Panc1 (cell line): Measurements from ENCODE around the gene TRAF2. TPM values are rescaled to one million over a fixed set of nuclear protein-coding genes. Genes with fewer than 3 reads are reported as not detected.
"Not testable (repeated sequence)": the region's sequence is repeated elsewhere in the genome, so short reads cannot be mapped to it uniquely, and the experiment has no call there.

ENCODE experiments used
- ATAC-seq: fragments of 200-7000 bp; cut with Tn5 transposase; 2 replicates; pipeline ENCODE4 v1.9.1; 2020; ENCODE audit warnings: mild to moderate bottlenecking, moderate library complexity
- BruUV-seq: library from RNA; stranded (reverse); fragments of 400-500 nt; replicated peaks from 2 replicates; lab custom pipeline; 2021; lab: Mats Ljungman, UMichigan
- CTCF ChIA-PET: fragments of 300-600 bp; sonication (Branson Sonifier 250); formaldehyde crosslinking; loops from one replicate; lab custom pipeline; 2022; ENCODE audit warnings: antibody characterized with exemption; lab: Charles Lee
- POLR2A ChIA-PET: fragments of 300-600 bp; sonication (Branson Sonifier 250); formaldehyde crosslinking; loops from one replicate; lab custom pipeline; 2022; ENCODE audit warnings: antibody characterized with exemption; lab: Charles Lee
- DNase-seq: peaks from one replicate; pipeline ENCODE4 v3.0.0-alpha.2; 2010; ENCODE audit warnings: low read depth, low spot score
- H3K27ac ChIP-seq: 2 replicates; pipeline ENCODE4 v1.5.1; 2011; ENCODE audit warnings: mild to moderate bottlenecking, low read length, inconsistent platforms
- H3K27me3 ChIP-seq: fragments of 200-500 bp; sonication (Bioruptor generic); 2 replicates; pipeline ENCODE4 v1.6.0; 2014; ENCODE audit warnings: low read length, inconsistent platforms; ENCODE audit not compliant: control insufficient read depth, insufficient read depth
- H3K36me3 ChIP-seq: fragments of 200-500 bp; sonication (Bioruptor generic); 2 replicates; pipeline ENCODE4 v1.5.1; 2014; ENCODE audit warnings: inconsistent platforms, mild to moderate bottlenecking, low read length, moderate library complexity; ENCODE audit not compliant: control insufficient read depth, insufficient read depth
- H3K4me1 ChIP-seq: 2 replicates; pipeline ENCODE4 v1.5.1; 2011; ENCODE audit warnings: inconsistent platforms, mild to moderate bottlenecking, low read length, moderate library complexity; ENCODE audit not compliant: control insufficient read depth, insufficient read depth
- H3K4me3 ChIP-seq, 2 experiments: 2 replicates each; pipeline ENCODE4 v1.5.1; 2011 to 2012; ENCODE audit warnings: low read depth in 2 of 2, low read length in 2 of 2, mild to moderate bottlenecking in 2 of 2, inconsistent platforms in 1 of 2, moderate library complexity in 1 of 2
- H3K9me3 ChIP-seq: fragments of 200-500 bp; sonication (Bioruptor generic); 2 replicates; pipeline ENCODE4 v1.5.1; 2014; ENCODE audit warnings: low read depth, mild to moderate bottlenecking, inconsistent platforms, low read length, moderate library complexity; ENCODE audit not compliant: control insufficient read depth, insufficient read depth
- CTCF ChIP-seq: fragments of 450-650 bp; IDR thresholded peaks from 2 replicates; pipeline ENCODE4 v1.5.1; 2017; ENCODE audit warnings: mild to moderate bottlenecking
- POLR2AphosphoS5 ChIP-seq: IDR thresholded peaks from 2 replicates; pipeline ENCODE4 v1.6.1; 2012; ENCODE audit warnings: mild to moderate bottlenecking, low read depth, low read length, moderate library complexity
- REST ChIP-seq, 2 experiments: IDR thresholded peaks; 2 replicates each; pipeline ENCODE4 v1.6.1; 2011 to 2012; ENCODE audit warnings: low read depth in 2 of 2, control low read depth in 1 of 2, low read length in 1 of 2, mild to moderate bottlenecking in 1 of 2, moderate library complexity in 1 of 2; ENCODE audit not compliant: insufficient read depth in 1 of 2
- SIN3A ChIP-seq: IDR thresholded peaks from 2 replicates; pipeline ENCODE4 v1.6.1; 2012; ENCODE audit warnings: low read depth, mild to moderate bottlenecking, low read length, moderate library complexity, borderline replicate concordance; ENCODE audit not compliant: insufficient read depth
- TCF7L2 ChIP-seq: IDR thresholded peaks from 2 replicates; pipeline ENCODE4 v1.6.1; 2011; ENCODE audit warnings: mild to moderate bottlenecking, low read depth, low read length, inconsistent platforms
- in situ Hi-C: cut with HindIII; loops from 2 replicates; pipeline ENCODE4 v1.10.0; 2016; ENCODE audit warnings: low sequenced_read_pairs, low pct_unique_long_range_greater_than_20kb
- intact Hi-C: fragments of 100-400 bp; cut with micrococcal nuclease; formaldehyde crosslinking; loops from one replicate; pipeline ENCODE4 v1.10.0; 2022; ENCODE audit not compliant: unreplicated experiment
- total RNA-seq: library from RNA; stranded (reverse); gene quantifications from one replicate; pipeline ENCODE4 v1.2.1, GENCODE V29; 2021; ENCODE audit not compliant: unreplicated experiment

Gene TRAF2
- total RNA-seq, 1 experiment from 2014 or later = 48.7 TPM

- no TSS peak for BruUV-seq
- in situ Hi-C loops = no loop called here
- CTCF ChIA-PET = interaction anchor here (0.6 kb wide), 1 partner anchor 358 kb away, joined by 6 read pairs; no protein-coding TSS in a partner anchor
These were observed 17.7 kb upstream of the TRAF2 start for GRCh38 chr9:136868644-136869043.

GRCh38 chr9:136869611-136870010 is 16.7 kb upstream of the TRAF2 start:
- H3K4me3 ChIP-seq, H3K27me3 ChIP-seq, POLR2A ChIA-PET, CTCF ChIA-PET, BruUV-seq, in situ Hi-C loops, DNase-seq, H3K27ac ChIP-seq, intact Hi-C loops, ATAC-seq, H3K36me3 ChIP-seq, H3K9me3 ChIP-seq, H3K4me1 ChIP-seq: not testable (repeated sequence)

More at GRCh38 chr9:136868644-136869043, 17.7 kb upstream of the TRAF2 start:
- H3K4me1 ChIP-seq = peaks cover 3% of the 10 kb centered on the region; the same call in 1 of the 2 replicates
- H3K36me3 ChIP-seq = no peaks in the 10 kb centered on the region; the same call in 1 of the 2 replicates
- intact Hi-C loops = no loop called here
- H3K27me3 ChIP-seq = no peaks in the 10 kb centered on the region
- peaks cover 6% of the 10 kb centered on the region; the same call in 1 of the 2 replicates for H3K9me3 ChIP-seq
- POLR2A ChIA-PET = no interaction called here
- TF ChIP-seq POLR2AphosphoS5 (no peak), SIN3A (no peak), REST (IDR thresholded peaks at IDR 0.05; ENCODE audit: insufficient read depth in 1 of 2, low read depth in 2 of 2, low read length in 1 of 2) (no peak), TCF7L2 (no peak), CTCF (no peak)
- no peak overlapping the region for H3K4me3 ChIP-seq
- H3K27ac ChIP-seq = no peak overlapping the region
- ATAC-seq = no peak
- no peak for DNase-seq

GRCh38 chr9:136875155-136875554 is 11.2 kb upstream of the TRAF2 start:
- no peaks in the 10 kb centered on the region for H3K27me3 ChIP-seq
- ChIA-PET CTCF (interaction anchor here (0.9 kb wide), 1 partner anchor 97 kb away, joined by 3 read pairs; no protein-coding TSS in a partner anchor), POLR2A (no interaction called here)
- no peak for DNase-seq
- H3K4me1 ChIP-seq = no peaks in the 10 kb centered on the region
- BruUV-seq = no TSS peak
- no peak for TF ChIP-seq SIN3A
- no peak for TF ChIP-seq CTCF
- TF ChIP-seq POLR2AphosphoS5 = no peak
- TF ChIP-seq REST (IDR thresholded peaks at IDR 0.05; ENCODE audit: insufficient read depth in 1 of 2, low read depth in 2 of 2, low read length in 1 of 2) = no peak
- TF ChIP-seq TCF7L2 = no peak
- no peak overlapping the region for H3K27ac ChIP-seq
- intact Hi-C loops (no loop called here), in situ Hi-C loops (no loop called here)
- peaks cover 6% of the 10 kb centered on the region; the same call in 1 of the 2 replicates for H3K9me3 ChIP-seq
- ATAC-seq = no peak
- H3K36me3 ChIP-seq = no peaks in the 10 kb centered on the region
- no peak overlapping the region for H3K4me3 ChIP-seq
